Left hindlimb (tissue), 1 donor: ENCODE results near the gene PIGB.
"Not testable (repeated sequence)": the region's sequence is repeated elsewhere in the genome, so short reads cannot be mapped to it uniquely, and the experiment has no call there.

Source experiments
- DNase-seq: peaks from one replicate; pipeline ENCODE4 v3.0.0-alpha.2; 2018

PIGB gene

GRCh38 chr15:55302801-55303200 is 16.2 kb upstream of the PIGB start:
- not testable (repeated sequence) for DNase-seq

DNA sequence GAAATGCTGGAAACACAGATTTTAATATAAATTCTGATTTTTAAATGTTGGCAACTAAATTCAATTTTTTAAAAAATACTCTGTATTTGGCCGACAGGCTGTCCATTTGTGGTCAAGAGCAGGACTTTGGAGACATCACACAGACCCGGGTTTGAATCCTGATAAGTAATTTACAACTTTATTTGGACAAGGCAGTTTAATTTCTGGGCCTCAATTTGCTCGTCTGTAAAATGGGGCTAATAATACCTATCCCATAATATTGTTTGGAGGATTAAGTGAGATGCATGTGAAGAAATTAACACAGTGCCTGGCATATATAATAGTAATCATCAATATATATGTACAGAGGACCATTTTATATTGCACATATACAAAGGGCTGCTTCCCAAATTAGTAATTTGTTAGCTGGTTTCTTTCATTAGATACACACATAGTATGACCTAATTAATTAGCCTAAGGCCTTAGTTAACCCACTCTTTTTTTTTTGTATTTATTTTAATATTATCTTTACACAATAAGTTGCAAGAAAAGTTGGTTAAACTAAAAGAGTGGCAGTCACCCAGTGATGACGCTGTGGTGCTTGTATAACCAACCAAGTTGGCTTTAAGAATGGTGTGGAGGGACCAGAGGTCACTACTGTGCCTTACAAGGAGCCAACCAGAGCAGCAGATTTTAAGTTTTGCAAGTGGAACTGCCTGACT is 665 bp downstream of the PIGB start:
- no peak for DNase-seq

- no peak for DNase-seq
Measured at GRCh38 chr15:55320238-55320550, 1.2 kb downstream of the PIGB start.

- DNase-seq = no peak
Measured at GRCh38 chr15:55320963-55321362, 1.9 kb downstream of the PIGB start.

GRCh38 chr15:55322467-55322866 is 3.4 kb downstream of the PIGB start:
- no peak for DNase-seq

DNA sequence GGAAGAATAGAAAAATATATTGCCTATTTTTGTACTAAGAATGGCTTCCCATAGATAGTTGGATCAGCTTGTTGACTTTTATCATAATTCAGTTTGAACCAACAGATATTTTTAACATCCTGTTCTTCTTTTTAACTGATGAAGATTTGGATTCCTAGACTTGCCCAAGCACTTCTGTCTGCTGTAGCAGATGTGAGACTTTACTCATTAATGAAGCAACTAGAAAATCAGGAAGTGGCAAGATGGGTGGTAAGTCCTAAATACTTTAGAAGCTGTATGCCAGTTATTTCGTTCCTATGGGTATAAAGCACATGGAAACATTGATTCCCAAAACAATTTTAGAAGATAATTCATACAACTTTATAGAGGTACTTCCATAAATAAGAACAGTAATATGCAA is 8.4 kb downstream of the PIGB start:
- no peak for DNase-seq

DNA sequence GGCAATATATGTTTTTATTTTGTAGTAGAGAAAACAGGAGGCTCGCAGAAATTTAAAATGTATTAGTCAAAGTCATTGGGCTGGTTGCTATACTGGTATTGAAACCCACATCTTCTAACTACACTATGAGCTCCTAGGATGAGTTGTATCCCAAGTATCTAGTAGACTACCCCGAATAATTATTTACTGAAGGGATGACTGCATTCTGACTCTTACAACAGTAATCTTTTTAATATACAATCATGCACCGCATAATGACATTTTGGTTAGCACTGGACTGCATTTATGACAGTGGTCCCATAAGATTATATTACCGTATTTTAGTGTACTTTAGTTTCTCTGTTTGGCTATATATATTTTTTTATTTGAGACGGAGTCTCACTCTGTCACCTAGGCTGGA is 15.3 kb downstream of the PIGB start:
- DNase-seq = no peak

GRCh38 chr15:55334997-55335396 is 16.0 kb downstream of the PIGB start:
- DNase-seq = no peak

- DNase-seq = no peak
Measured at GRCh38 chr15:55337160-55337559, 18.1 kb downstream of the PIGB start.

GRCh38 chr15:55343168-55343567 is 24.1 kb downstream of the PIGB start:
- DNase-seq = no peak

DNA sequence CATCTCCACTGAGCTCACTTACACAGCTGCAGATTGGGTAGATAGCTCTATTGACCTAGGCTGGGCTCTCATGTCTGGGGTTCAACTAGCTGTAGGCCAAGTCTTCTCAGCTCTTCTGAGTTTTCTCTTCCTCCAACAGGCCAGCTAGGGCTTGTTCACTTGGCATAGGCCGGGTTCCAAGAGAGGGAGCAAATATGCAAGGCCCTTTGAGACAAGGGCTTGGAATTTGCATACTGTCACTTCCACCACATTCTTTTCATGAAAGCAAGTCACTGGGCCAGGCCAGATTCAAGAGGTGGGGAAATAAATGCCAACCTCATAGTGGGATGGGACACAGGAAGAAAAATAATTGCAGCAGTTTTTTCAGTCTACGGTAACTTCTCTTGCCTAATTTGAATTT is 25.2 kb downstream of the PIGB start:
- DNase-seq = no peak

DNA sequence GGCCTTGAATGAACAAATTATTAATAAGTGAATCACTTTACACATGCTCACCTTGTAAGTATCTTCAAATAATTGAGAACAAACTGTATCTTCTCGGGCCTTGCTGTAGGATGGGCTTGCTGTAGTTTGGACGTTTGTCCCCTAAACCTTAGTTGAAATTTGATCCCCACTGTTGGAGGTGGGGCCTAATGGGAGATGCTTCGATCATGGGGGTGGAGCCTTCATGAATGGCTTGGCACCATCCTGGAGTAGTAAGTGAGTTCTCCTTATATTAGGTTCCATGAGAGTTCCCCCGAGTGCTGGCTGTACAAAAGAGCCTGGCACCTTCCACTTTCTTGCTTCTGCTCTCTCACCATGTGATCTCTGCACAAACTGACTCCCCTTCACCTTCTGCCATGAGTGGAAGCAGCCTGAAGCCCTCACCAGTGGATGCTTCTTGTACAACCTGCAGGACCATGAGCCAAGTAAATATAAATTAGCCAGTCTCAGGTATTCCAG is 29.3 kb downstream of the PIGB start:
- no peak for DNase-seq

- DNase-seq = no peak
Measured at GRCh38 chr15:55349282-55349681, 30.3 kb downstream of the PIGB start.

DNA sequence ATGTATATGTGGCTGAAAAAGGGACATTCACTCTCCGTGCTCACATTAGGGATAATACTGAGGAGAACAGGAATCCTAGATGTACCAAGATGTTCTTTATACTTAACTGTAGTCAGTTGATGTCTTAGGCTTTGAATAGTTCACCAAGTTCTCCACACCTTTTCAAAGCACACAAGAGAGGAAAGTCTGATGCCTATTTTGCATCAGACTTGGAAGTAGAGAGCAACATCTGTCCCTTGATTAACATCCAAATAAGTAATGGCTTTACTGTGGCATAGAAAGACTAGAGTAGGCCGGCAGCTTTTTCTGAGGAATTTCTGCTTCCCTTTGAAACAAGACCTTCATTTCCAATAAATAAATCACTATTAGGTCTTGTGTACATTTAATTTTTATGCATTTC is 34.0 kb downstream of the PIGB start:
- no peak for DNase-seq

GRCh38 chr15:55356985-55357585 is 38.1 kb downstream of the PIGB start:
- DNase-seq = no peak

GRCh38 chr15:55357774-55358173 is 38.8 kb downstream of the PIGB start:
- no peak for DNase-seq

- DNase-seq = no peak
Measured at GRCh38 chr15:55358471-55358870, 39.4 kb downstream of the PIGB start.

DNA sequence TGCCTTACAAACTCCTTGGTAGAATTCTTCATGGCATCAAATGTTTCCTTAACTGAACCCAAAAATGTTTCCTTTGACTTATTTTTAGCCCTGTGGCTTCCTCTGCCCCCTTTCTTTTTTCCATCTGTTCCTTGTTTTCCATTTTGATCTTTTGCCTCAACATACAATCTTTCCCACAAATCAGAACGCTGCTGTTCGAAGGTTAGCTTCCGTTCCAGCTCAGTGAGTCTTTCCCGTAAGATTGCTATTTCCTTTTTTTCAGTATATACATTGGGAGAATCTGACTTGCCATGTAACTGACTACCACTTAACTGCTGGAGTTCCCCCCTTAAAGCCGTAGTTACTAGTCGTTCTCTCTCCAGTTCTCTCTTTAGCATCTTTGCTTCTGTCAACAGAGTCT is 41.2 kb downstream of the PIGB start:
- no peak for DNase-seq

DNA sequence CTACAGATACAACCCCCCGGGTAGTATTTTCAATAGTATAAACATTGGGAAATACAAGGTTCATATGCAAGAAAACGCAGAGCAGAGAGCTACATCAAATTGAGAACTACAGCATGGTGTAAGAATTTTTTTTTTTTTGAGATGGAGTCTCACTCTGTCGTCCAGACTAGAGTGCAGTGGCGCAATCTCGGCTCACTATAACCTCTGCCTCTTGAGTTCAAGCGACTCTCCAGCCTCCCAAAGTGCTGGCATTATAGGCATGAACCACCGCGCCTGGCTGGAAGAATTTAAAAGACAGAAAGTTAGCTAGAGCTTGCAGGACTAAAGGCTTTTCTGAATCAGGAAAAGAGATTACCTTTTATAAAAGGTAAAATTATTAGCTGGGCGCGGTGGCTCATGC is 42.0 kb downstream of the PIGB start:
- DNase-seq = no peak

- DNase-seq = no peak
Measured at GRCh38 chr15:55362641-55363040, 43.6 kb downstream of the PIGB start.

DNA sequence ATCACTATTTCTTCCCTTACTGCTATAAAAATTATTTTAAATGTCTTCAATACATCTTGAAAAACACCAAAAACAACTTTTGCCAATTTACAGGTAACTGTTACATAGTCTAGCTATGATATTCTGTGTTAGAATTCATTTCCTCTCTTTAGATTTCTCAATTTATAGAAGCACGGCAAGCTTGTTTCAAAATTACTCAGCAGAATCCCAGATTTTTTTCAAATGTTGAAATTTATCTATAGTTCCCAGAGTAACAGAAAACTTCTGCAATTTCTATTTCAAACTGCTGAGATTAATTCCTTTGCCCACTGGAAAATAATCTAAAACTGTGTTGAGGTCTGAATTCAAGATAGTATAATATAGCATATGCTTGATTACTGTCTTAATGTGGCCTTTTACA is 48.0 kb downstream of the PIGB start:
- no peak for DNase-seq

GRCh38 chr15:55372701-55373440 is 53.8 kb downstream of the PIGB start:
- no peak for DNase-seq

GRCh38 chr15:55379095-55379494 is 60.1 kb downstream of the PIGB start:
- DNase-seq = no peak

- DNase-seq = no peak
Measured at GRCh38 chr15:55381595-55381994, 62.6 kb downstream of the PIGB start.
